GM21529 (cell line): Measurements from ENCODE around the gene SCFD2.

Experiments
- ATAC-seq: cut with Tn5 transposase; IDR thresholded peaks from one replicate; pipeline ENCODE4 v1.9.1; 2021; ENCODE audit not compliant: unreplicated experiment

SCFD2 gene

GRCh38 chr4:52866734-52867133 is 499.1 kb downstream of the SCFD2 start:
- ATAC-seq, result no peak

- no peak for ATAC-seq
Measured at GRCh38 chr4:52865300-52865699, 500.6 kb downstream of the SCFD2 start.

- no peak for ATAC-seq
Measured at GRCh38 chr4:52864793-52865192, 501.1 kb downstream of the SCFD2 start.

- ATAC-seq, result no peak
Measured at GRCh38 chr4:52863324-52863723, 502.5 kb downstream of the SCFD2 start.

GRCh38 chr4:52862639-52863161 is 503.2 kb downstream of the SCFD2 start:
- ATAC-seq, result no peak

GRCh38 chr4:52861879-52862616 is 503.8 kb downstream of the SCFD2 start, which contains the start of gene RASL11B:
Gene RASL11B, plus strand, starts transcription at chr4:52862317. Its CDS starts 191 bp downstream, at chr4:52862508.
- ATAC-seq, result peak; percentile 99

- no peak for ATAC-seq
Measured at GRCh38 chr4:52861171-52861823, 504.6 kb downstream of the SCFD2 start.

GRCh38 chr4:52860361-52860760 is 505.5 kb downstream of the SCFD2 start:
- ATAC-seq, result no peak

- ATAC-seq, result no peak
Measured at GRCh38 chr4:52856801-52857200, 509.1 kb downstream of the SCFD2 start.

- no peak for ATAC-seq
Measured at GRCh38 chr4:52853351-52853750, 512.5 kb downstream of the SCFD2 start.

- no peak for ATAC-seq
Measured at GRCh38 chr4:52852711-52853110, 513.1 kb downstream of the SCFD2 start.

GRCh38 chr4:52852041-52852440 is 513.8 kb downstream of the SCFD2 start:
- ATAC-seq, result no peak

- no peak for ATAC-seq
Measured at GRCh38 chr4:52850406-52851124, 515.3 kb downstream of the SCFD2 start.

GRCh38 chr4:52848254-52848653 is 517.6 kb downstream of the SCFD2 start:
- no peak for ATAC-seq

GRCh38 chr4:52846502-52846901 is 519.4 kb downstream of the SCFD2 start:
- no peak for ATAC-seq

GRCh38 chr4:52844596-52844995 is 521.3 kb downstream of the SCFD2 start:
- ATAC-seq, result no peak

GRCh38 chr4:52843958-52844357 is 521.9 kb downstream of the SCFD2 start:
- ATAC-seq, result no peak

- no peak for ATAC-seq
Measured at GRCh38 chr4:52843351-52843750, 522.5 kb downstream of the SCFD2 start.

- no peak for ATAC-seq
Measured at GRCh38 chr4:52842792-52843191, 523.1 kb downstream of the SCFD2 start.

- no peak for ATAC-seq
Measured at GRCh38 chr4:52841682-52842456, 524.0 kb downstream of the SCFD2 start.
